Fibroblast of the conjunctiva (primary cell): ENCODE data around the gene DERL3.

ENCODE experiments used
- DNase-seq: peaks from one replicate; pipeline ENCODE4 v3.0.0-alpha.2; 2010; ENCODE audit warnings: low read depth

DERL3 gene

GRCh38 chr22:23801886-23802377 is 36.9 kb downstream of the DERL3 start:
- no peak for DNase-seq

- DNase-seq = no peak
These were observed 37.5 kb downstream of the DERL3 start for GRCh38 chr22:23801238-23801821.

- DNase-seq = no peak
These were observed 38.2 kb downstream of the DERL3 start for GRCh38 chr22:23800297-23801237.

GRCh38 chr22:23796461-23796860 is 42.3 kb downstream of the DERL3 start:
- DNase-seq = no peak

GRCh38 chr22:23793326-23793725 is 45.5 kb downstream of the DERL3 start:
- DNase-seq = no peak

- no peak for DNase-seq
These were observed 46.8 kb downstream of the DERL3 start for GRCh38 chr22:23791738-23792645.

GRCh38 chr22:23790819-23791737 is 47.7 kb downstream of the DERL3 start:
- peak; percentile 63 for DNase-seq

GRCh38 chr22:23789638-23790037 is 49.2 kb downstream of the DERL3 start:
- DNase-seq = no peak

GRCh38 chr22:23789121-23789520 is 49.7 kb downstream of the DERL3 start:
- DNase-seq = no peak

GRCh38 chr22:23787910-23788309 is 50.9 kb downstream of the DERL3 start:
- no peak for DNase-seq

GRCh38 chr22:23787600-23787896 is 51.3 kb downstream of the DERL3 start:
- DNase-seq = no peak

GRCh38 chr22:23786752-23787599 is 51.8 kb downstream of the DERL3 start, which contains the start of gene SMARCB1:
Gene SMARCB1 (plus strand): TSS chr22:23786966. CDS start chr22:23787170, 204 bp downstream.
- DNase-seq = peak; percentile 67

- DNase-seq = no peak
These were observed 52.5 kb downstream of the DERL3 start for GRCh38 chr22:23786261-23786710.
